H9 (cell line): ENCODE data around the gene ING1. TPM values are rescaled to one million over a fixed set of nuclear protein-coding genes. Genes with fewer than 3 reads are reported as not detected.

ENCODE experiments used
- DNase-seq: peaks from one replicate; pipeline ENCODE4 v3.0.0-alpha.2; 2017
- H2AFZ ChIP-seq: one replicate; pipeline ENCODE4 v1.6.1; 2013; ENCODE audit warnings: mild to moderate bottlenecking, low read length, control low read depth, moderate library complexity
- H2AK5ac ChIP-seq: 2 replicates; pipeline ENCODE4 v1.6.1; 2013; ENCODE audit warnings: low read length, control low read depth, mixed read lengths; ENCODE audit not compliant: insufficient read length
- H2BK120ac ChIP-seq: one replicate; pipeline ENCODE4 v1.6.1; 2013; ENCODE audit warnings: low read depth, mild to moderate bottlenecking, low read length, control low read depth, inconsistent platforms; ENCODE audit not compliant: poor library complexity, severe bottlenecking
- H2BK12ac ChIP-seq: 2 replicates; pipeline ENCODE4 v1.6.1; 2013; ENCODE audit warnings: low read length, control low read depth, mixed read lengths, low read depth; ENCODE audit not compliant: insufficient read length
- H2BK15ac ChIP-seq: 2 replicates; pipeline ENCODE4 v1.6.1; 2013; ENCODE audit warnings: low read depth, low read length, control low read depth
- H2BK20ac ChIP-seq: one replicate; pipeline ENCODE4 v1.6.1; 2013; ENCODE audit warnings: low read depth, mild to moderate bottlenecking, low read length, control low read depth, inconsistent platforms; ENCODE audit not compliant: poor library complexity, severe bottlenecking
- H2BK5ac ChIP-seq: 2 replicates; pipeline ENCODE4 v1.6.1; 2013; ENCODE audit warnings: low read length, control low read depth, mixed read lengths; ENCODE audit not compliant: insufficient read length
- H3K14ac ChIP-seq: 2 replicates; pipeline ENCODE4 v1.6.1; 2013; ENCODE audit warnings: low read length, control low read depth; ENCODE audit not compliant: insufficient read depth
- H3K18ac ChIP-seq: 2 replicates; pipeline ENCODE4 v1.6.1; 2013; ENCODE audit warnings: low read depth, mild to moderate bottlenecking, mixed read lengths, low read length, control low read depth; ENCODE audit not compliant: insufficient read length
- H3K23ac ChIP-seq: 2 replicates; pipeline ENCODE4 v1.6.1; 2013; ENCODE audit warnings: low read length, control low read depth, mixed read lengths, low read depth; ENCODE audit not compliant: insufficient read length
- H3K23me2 ChIP-seq: 2 replicates; pipeline ENCODE4 v1.6.1; 2013; ENCODE audit warnings: low read depth, mild to moderate bottlenecking, mixed read lengths, low read length, control low read depth; ENCODE audit not compliant: insufficient read length, poor library complexity, severe bottlenecking
- H3K27ac ChIP-seq: 2 replicates; pipeline ENCODE4 v1.5.1; 2013; ENCODE audit warnings: low read length, control low read depth, mixed read lengths, low read depth; ENCODE audit not compliant: insufficient read length
- H3K27me3 ChIP-seq: 2 replicates; pipeline ENCODE4 v1.6.1; 2013; ENCODE audit warnings: low read length, control low read depth, inconsistent platforms; ENCODE audit not compliant: insufficient read depth
- H3K4ac ChIP-seq: 2 replicates; pipeline ENCODE4 v1.6.1; 2013; ENCODE audit warnings: low read depth, mild to moderate bottlenecking, control low read depth, inconsistent platforms, low read length, moderate library complexity
- H3K4me1 ChIP-seq: 2 replicates; pipeline ENCODE4 v1.6.1; 2013; ENCODE audit warnings: low read length, control low read depth, inconsistent platforms; ENCODE audit not compliant: insufficient read depth
- H3K4me2 ChIP-seq: 2 replicates; pipeline ENCODE4 v1.6.1; 2013; ENCODE audit warnings: low read length, control low read depth, mixed read lengths; ENCODE audit not compliant: insufficient read length, insufficient read depth
- H3K56ac ChIP-seq: 2 replicates; pipeline ENCODE4 v1.6.1; 2013; ENCODE audit warnings: low read depth, mild to moderate bottlenecking, mixed read lengths, low read length, control low read depth; ENCODE audit not compliant: insufficient read length
- H3K79me1 ChIP-seq: 2 replicates; pipeline ENCODE4 v1.6.1; 2013; ENCODE audit warnings: low read depth, mild to moderate bottlenecking, moderate library complexity, low read length, control low read depth, inconsistent platforms; ENCODE audit not compliant: insufficient read depth, poor library complexity, severe bottlenecking
- H3K79me2 ChIP-seq: 2 replicates; pipeline ENCODE4 v1.6.1; 2013; ENCODE audit warnings: low read length, control low read depth, inconsistent platforms; ENCODE audit not compliant: insufficient read depth
- H3K9ac ChIP-seq: 2 replicates; pipeline ENCODE4 v1.6.1; 2013; ENCODE audit warnings: low read length, control low read depth, mixed read lengths; ENCODE audit not compliant: insufficient read length; ENCODE audit errors: extremely low read depth
- H3K9me3 ChIP-seq: one replicate; pipeline ENCODE4 v1.6.1; 2013; ENCODE audit warnings: low read depth, low read length, inconsistent platforms; ENCODE audit not compliant: control insufficient read depth
- H3T11ph ChIP-seq: one replicate; pipeline ENCODE4 v1.6.1; 2013; ENCODE audit warnings: mild to moderate bottlenecking, low read length, control low read depth, inconsistent platforms
- H4K20me1 ChIP-seq: one replicate; pipeline ENCODE4 v1.6.1; 2013; ENCODE audit not compliant: control insufficient read depth, insufficient read length, insufficient read depth
- H4K5ac ChIP-seq: 2 replicates; pipeline ENCODE4 v1.6.1; 2013; ENCODE audit warnings: low read depth, mild to moderate bottlenecking, mixed read lengths, low read length, control low read depth; ENCODE audit not compliant: insufficient read length
- H4K8ac ChIP-seq: replicated peaks from 2 replicates; pipeline ENCODE4 v1.6.1; 2013; ENCODE audit warnings: low read length, control low read depth, mixed read lengths, low read depth; ENCODE audit not compliant: insufficient read length
- H4K91ac ChIP-seq: 2 replicates; pipeline ENCODE4 v1.6.1; 2013; ENCODE audit warnings: low read depth, mild to moderate bottlenecking, moderate library complexity, mixed read lengths, low read length, control low read depth; ENCODE audit not compliant: insufficient read length
- H3K27ac Mint-ChIP-seq, 3 experiments: 2 replicates in 2 of 3; 3 replicates in 1 of 3; pipeline ENCODE4 v1.8.0; 2020 to 2021; ENCODE audit warnings: mixed read lengths in 3 of 3, mild to moderate bottlenecking in 1 of 3, moderate library complexity in 1 of 3
- H3K27me3 Mint-ChIP-seq: 2 replicates; pipeline ENCODE4 v1.8.0; 2021; ENCODE audit warnings: low read depth, mild to moderate bottlenecking, moderate library complexity, mixed read lengths
- H3K36me3 Mint-ChIP-seq, 3 experiments: 2 replicates in 2 of 3; 3 replicates in 1 of 3; pipeline ENCODE4 v1.8.0; 2020 to 2021; ENCODE audit warnings: low read depth in 3 of 3, mixed read lengths in 3 of 3; ENCODE audit not compliant: insufficient read depth in 1 of 3
- H3K4me1 Mint-ChIP-seq, 2 experiments: 2 replicates each; pipeline ENCODE4 v1.8.0; 2020; ENCODE audit warnings: mixed read lengths in 2 of 2
- H3K4me3 Mint-ChIP-seq, 2 experiments: 2 replicates in 1 of 2; 3 replicates in 1 of 2; pipeline ENCODE4 v1.8.0; 2020 to 2021; ENCODE audit warnings: mild to moderate bottlenecking in 2 of 2, mixed read lengths in 2 of 2, moderate library complexity in 1 of 2
- H3K9me3 Mint-ChIP-seq, 2 experiments: 2 replicates in 1 of 2; 3 replicates in 1 of 2; pipeline ENCODE4 v1.8.0; 2020; ENCODE audit warnings: mild to moderate bottlenecking in 2 of 2, mixed read lengths in 2 of 2, moderate library complexity in 1 of 2
- WGBS: extraction: QIAGEN DNeasy Blood & Tissue Kit; methylation state at CpG from one replicate; pipeline ENCODE4 v1.1.7; 2013; ENCODE audit warnings: missing lambda C conversion rate, low lambda C conversion rate, mixed read lengths; ENCODE audit not compliant: insufficient read length; ENCODE audit errors: extremely low coverage; 5-methylcytosine and 5-hydroxymethylcytosine counted together
- total RNA-seq: library from RNA; stranded (reverse); gene quantifications from 2 replicates; pipeline ENCODE4 v1.2.1, GENCODE V29; 2021
- TF ChIP-seq, protein P1 (sequence below): fragments of 200-600 bp; sonication (generic); conservative IDR thresholded peaks from 3 replicates; pipeline ENCODE4 v1.8.0; 2021; ENCODE audit warnings: antibody characterized with exemption, mild to moderate bottlenecking

The ING1 gene
- total RNA-seq, 1 experiment from 2014 or later: 17.3 TPM

DNA sequence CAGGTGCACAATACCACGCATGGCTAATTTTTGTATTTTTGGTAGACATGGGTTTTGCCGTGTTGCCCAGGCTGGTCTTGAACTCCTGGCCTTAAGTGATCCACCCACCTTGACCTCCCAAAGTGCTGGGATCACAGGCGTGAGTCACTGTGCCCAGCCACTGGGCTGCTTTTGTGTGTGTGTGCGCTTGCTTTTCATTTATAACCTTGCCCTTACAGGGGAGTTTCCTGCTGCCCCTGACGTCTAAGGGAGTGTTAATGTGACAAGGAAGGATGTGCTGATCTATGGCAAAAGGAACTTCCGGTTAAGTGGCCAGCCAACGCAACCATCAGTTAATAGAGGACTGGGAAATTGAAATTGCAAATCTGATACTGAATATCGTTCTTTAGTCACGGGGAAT is 57.7 kb downstream of the ING1 start:
- Histone ChIP-seq H3K4ac (no peak overlapping the region), H3K79me1 (no peaks in the 10 kb centered on the region), H3K9ac (no peak overlapping the region), H3K9me3 (no peaks in the 10 kb centered on the region), H3T11ph (no peak overlapping the region), H3K14ac (no peak overlapping the region), H3K27me3 (no peaks in the 10 kb centered on the region), H3K23me2 (peaks cover 3% of the 10 kb centered on the region), H2AK5ac (no peak overlapping the region), H3K56ac (no peak overlapping the region), H4K8ac (no peak overlapping the region), H2AFZ (no peak overlapping the region), H2BK120ac (no peak overlapping the region), H3K23ac (no peak overlapping the region), H4K5ac (no peak overlapping the region), H2BK5ac (no peak overlapping the region), H3K79me2 (no peaks in the 10 kb centered on the region), H3K18ac (no peak overlapping the region), H3K4me1 (no peaks in the 10 kb centered on the region), H2BK12ac (no peak overlapping the region), H3K4me2 (no peak overlapping the region), H2BK15ac (no peak overlapping the region), H2BK20ac (no peak overlapping the region), H3K27ac (no peak overlapping the region), H4K91ac (no peak overlapping the region), H4K20me1 (no peaks in the 10 kb centered on the region)
- no peak for DNase-seq
- TF ChIP-seq, protein P1, sequence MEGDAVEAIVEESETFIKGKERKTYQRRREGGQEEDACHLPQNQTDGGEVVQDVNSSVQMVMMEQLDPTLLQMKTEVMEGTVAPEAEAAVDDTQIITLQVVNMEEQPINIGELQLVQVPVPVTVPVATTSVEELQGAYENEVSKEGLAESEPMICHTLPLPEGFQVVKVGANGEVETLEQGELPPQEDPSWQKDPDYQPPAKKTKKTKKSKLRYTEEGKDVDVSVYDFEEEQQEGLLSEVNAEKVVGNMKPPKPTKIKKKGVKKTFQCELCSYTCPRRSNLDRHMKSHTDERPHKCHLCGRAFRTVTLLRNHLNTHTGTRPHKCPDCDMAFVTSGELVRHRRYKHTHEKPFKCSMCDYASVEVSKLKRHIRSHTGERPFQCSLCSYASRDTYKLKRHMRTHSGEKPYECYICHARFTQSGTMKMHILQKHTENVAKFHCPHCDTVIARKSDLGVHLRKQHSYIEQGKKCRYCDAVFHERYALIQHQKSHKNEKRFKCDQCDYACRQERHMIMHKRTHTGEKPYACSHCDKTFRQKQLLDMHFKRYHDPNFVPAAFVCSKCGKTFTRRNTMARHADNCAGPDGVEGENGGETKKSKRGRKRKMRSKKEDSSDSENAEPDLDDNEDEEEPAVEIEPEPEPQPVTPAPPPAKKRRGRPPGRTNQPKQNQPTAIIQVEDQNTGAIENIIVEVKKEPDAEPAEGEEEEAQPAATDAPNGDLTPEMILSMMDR: no peak
- H3K4me1 Mint-ChIP-seq: peaks cover 0 to 6% of the 10 kb centered on the region in 2 experiments; a peak in 2 of 4 replicates
- H3K27me3 Mint-ChIP-seq: peaks cover 9% of the 10 kb centered on the region
- no CpG with 5 or more reads among the region's 9 CpGs for WGBS
- no peak overlapping the region for H3K4me3 Mint-ChIP-seq
- no peaks in the 10 kb centered on the region; a peak in 1 of 5 replicates for H3K9me3 Mint-ChIP-seq
- no peak overlapping the region for H3K27ac Mint-ChIP-seq
- no peaks in the 10 kb centered on the region for H3K36me3 Mint-ChIP-seq
